Small intestine (tissue), 16 donors: ENCODE data around the gene CD14. TPM values are rescaled to one million over a fixed set of nuclear protein-coding genes. Genes with fewer than 3 reads are reported as not detected.

Experiments used
- DNase-seq, 2 donors: peaks; one replicate each; pipeline versions ENCODE4 v3.0.0 to v3.0.0-alpha.2; 2013
- FAIRE-seq: peaks from 2 replicates; lab custom pipeline; 2012; peaks lifted over from hg19 to GRCh38; lab: Jason Lieb, UNC
- H3K27ac ChIP-seq, 3 donors: one replicate each; pipeline ENCODE4 v1.5.1; 2013; ENCODE audit warnings: low read length in 2 of 3, mild to moderate bottlenecking in 2 of 3, control low read depth in 1 of 3, inconsistent platforms in 1 of 3, low read depth in 1 of 3, moderate library complexity in 1 of 3
- H3K27me3 ChIP-seq, 3 donors: one replicate each; pipeline ENCODE4 v1.6.1; 2013; ENCODE audit warnings: low read length in 3 of 3, inconsistent platforms in 1 of 3; ENCODE audit not compliant: control insufficient read depth in 3 of 3, insufficient read depth in 3 of 3
- H3K36me3 ChIP-seq, 3 donors: one replicate each; pipeline ENCODE4 v1.6.1; 2013; ENCODE audit warnings: low read length in 3 of 3, inconsistent platforms in 1 of 3, low read depth in 1 of 3, mild to moderate bottlenecking in 1 of 3, moderate library complexity in 1 of 3; ENCODE audit not compliant: control insufficient read depth in 3 of 3, insufficient read depth in 2 of 3
- H3K4me1 ChIP-seq, 3 donors: one replicate each; pipeline ENCODE4 v1.6.1; 2013; ENCODE audit warnings: low read length in 2 of 3, inconsistent platforms in 1 of 3, low read depth in 1 of 3, mild to moderate bottlenecking in 1 of 3, moderate library complexity in 1 of 3; ENCODE audit not compliant: control insufficient read depth in 3 of 3, insufficient read depth in 2 of 3
- H3K4me3 ChIP-seq, 3 donors: one replicate each; pipeline ENCODE4 v1.5.1; 2013; ENCODE audit warnings: low read length in 3 of 3, control low read depth in 1 of 3, inconsistent platforms in 1 of 3, low read depth in 1 of 3, mild to moderate bottlenecking in 1 of 3, moderate library complexity in 1 of 3
- H3K9me3 ChIP-seq, 2 donors: one replicate each; pipeline ENCODE4 v1.6.1; 2013; ENCODE audit warnings: low read depth in 1 of 2, low read length in 1 of 2; ENCODE audit not compliant: control insufficient read depth in 2 of 2, insufficient read depth in 1 of 2
- WGBS, 3 donors: extraction: QIAGEN DNeasy Blood & Tissue Kit; methylation state at CpG; one replicate each; pipeline ENCODE4 v1.1.7; 2013; 5-methylcytosine and 5-hydroxymethylcytosine counted together
- long read RNA-seq, 10 donors: transcript quantifications; one replicate each; lab custom pipeline, GENCODE V29; 2026
- polyA plus RNA-seq, 4 donors: library from polyadenylated mRNA; stranded (reverse) in 3 of 4; unstranded in 1 of 4; fragments of 200-250 nt in 3 of 4; fragments of 120-200 nt in 1 of 4; gene quantifications; one replicate each; pipeline versions ENCODE4 v1.2.1 to v1.2.3, GENCODE V29; 2013
- donor health status: healthy with polysubstance abuse.
- donor health status: control.
- donor health status: control.
- donor health status: Bipolar disorder and iron deficiency.
- donor health status: healthy.

CD14 gene
- polyA plus RNA-seq: 10 to 100 TPM in 1 of 4 donors, 1 to 10 TPM in 3; 3.1 to 30.3 (median 8.5) TPM
- long read RNA-seq, donor 1, transcript CD14-201 (2 exons, 1,886 nt): major isoform, 5 of 5 reads
- long read RNA-seq, donor 1, partial matches to known transcripts: 0 of 5 reads
- long read RNA-seq, donor 1, other reads (novel, unspliced or antisense): 0 of 5 reads
- long read RNA-seq, donor 2, partial matches to known transcripts: 0 of 3 reads
- long read RNA-seq, donor 2, other reads (novel, unspliced or antisense): 0 of 3 reads
- long read RNA-seq, donor 3, partial matches to known transcripts: 0 of 2 reads
- long read RNA-seq, donor 3, other reads (novel, unspliced or antisense): 0 of 2 reads
- long read RNA-seq, donor 4: 0 reads
- long read RNA-seq, donor 5, partial matches to known transcripts: 0 of 2 reads
- long read RNA-seq, donor 5, other reads (novel, unspliced or antisense): 0 of 2 reads
- long read RNA-seq, donor 6, transcript CD14-201 (2 exons, 1,886 nt): major isoform, 6 of 6 reads
- long read RNA-seq, donor 6, partial matches to known transcripts: 0 of 6 reads
- long read RNA-seq, donor 6, other reads (novel, unspliced or antisense): 0 of 6 reads
- long read RNA-seq, donor 7, transcript CD14-201 (2 exons, 1,886 nt): major isoform, 10 of 10 reads
- long read RNA-seq, donor 7, partial matches to known transcripts: 0 of 10 reads
- long read RNA-seq, donor 7, other reads (novel, unspliced or antisense): 0 of 10 reads
- long read RNA-seq, donor 8, partial matches to known transcripts: 0 of 4 reads
- long read RNA-seq, donor 8, other reads (novel, unspliced or antisense): 0 of 4 reads
- long read RNA-seq, donor 9, partial matches to known transcripts: 0 of 1 reads
- long read RNA-seq, donor 9, other reads (novel, unspliced or antisense): 0 of 1 reads
- long read RNA-seq, donor 10, transcript CD14-201 (2 exons, 1,886 nt): major isoform, 13 of 13 reads
- long read RNA-seq, donor 10, partial matches to known transcripts: 0 of 13 reads
- long read RNA-seq, donor 10, other reads (novel, unspliced or antisense): 0 of 13 reads

DNA sequence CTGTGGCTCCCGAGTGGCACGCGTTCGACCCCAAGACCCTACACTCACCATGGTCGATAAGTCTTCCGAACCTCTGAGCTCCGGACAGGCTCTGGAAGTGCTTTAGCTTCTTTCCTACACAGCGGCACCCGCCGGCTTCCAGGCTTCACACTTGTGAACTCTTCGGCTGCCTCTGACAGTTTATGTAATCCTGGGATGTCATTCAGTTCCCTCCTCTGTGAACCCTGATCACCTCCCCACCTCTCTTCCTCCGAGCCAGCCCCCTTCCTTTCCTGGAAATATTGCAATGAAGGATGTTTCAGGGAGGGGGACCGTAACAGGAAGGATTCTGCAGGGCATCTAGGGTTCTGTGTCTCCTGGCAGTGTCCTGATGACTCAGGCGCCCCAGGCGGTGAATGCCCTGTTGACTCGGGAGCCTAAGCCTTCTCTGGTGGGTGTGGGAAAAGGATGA lies at the start of gene CD14:
CD14 (minus strand) TSS at position 155 of the 451 bp plus-strand sequence; CDS start at position 51, 104 bp downstream.
- Histone ChIP-seq H3K4me3 (peak within 1 kb of the TSS; percentile 3 to 54 (median 48)), H3K36me3 (no peaks in the 10 kb centered on the region), H3K27me3 (peaks cover 0 to 28% (median 0%) of the 10 kb centered on the region in 3 donors), H3K4me1 (peaks cover 2 to 6% (median 6%) of the 10 kb centered on the region in 3 donors), H3K27ac (peak within 1 kb of the TSS in 2 of 3 donors; percentile 58 to 60), H3K9me3 (peaks cover 0 to 7% of the 10 kb centered on the region in 2 donors)
- peak in 1 of 2 donors; percentile 62 for DNase-seq
- FAIRE-seq: no peak
- WGBS, 3 donors: 5 to 9% (median 6%) methylated on average over 16 of the region's 16 CpGs

DNA sequence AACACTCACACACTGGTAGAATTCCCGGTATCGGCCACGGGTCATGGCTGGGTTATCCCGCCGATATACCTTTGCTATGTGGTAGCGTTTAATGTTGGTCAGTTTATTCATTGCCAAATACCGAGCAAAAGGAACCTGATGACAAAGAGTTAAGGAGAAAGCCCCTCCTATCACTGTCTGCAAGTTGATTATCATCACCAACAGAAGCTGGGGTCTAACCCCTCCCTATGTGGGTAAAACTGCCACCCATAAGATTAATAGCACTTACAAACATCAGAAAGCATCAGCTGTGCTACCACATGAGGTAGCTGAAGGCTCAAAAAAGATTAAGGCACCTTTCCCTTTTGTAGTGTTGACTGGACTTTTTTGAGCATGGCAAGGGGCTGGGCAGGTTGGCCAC lies 46.0 kb upstream of the CD14 start:
- DNase-seq (no peak), FAIRE-seq (no peak)
- peaks cover 0 to 2% (median 0%) of the 10 kb centered on the region in 3 donors for H3K4me1 ChIP-seq
- 94 to 98% (median 98%) methylated on average over 7 of the region's 7 CpGs for WGBS, 3 donors
- H3K9me3 ChIP-seq: no peaks in the 10 kb centered on the region
- H3K27ac ChIP-seq: no peak overlapping the region
- H3K36me3 ChIP-seq: peaks cover 4 to 60% (median 28%) of the 10 kb centered on the region in 3 donors
- H3K27me3 ChIP-seq: no peaks in the 10 kb centered on the region
- no peak overlapping the region for H3K4me3 ChIP-seq

DNA sequence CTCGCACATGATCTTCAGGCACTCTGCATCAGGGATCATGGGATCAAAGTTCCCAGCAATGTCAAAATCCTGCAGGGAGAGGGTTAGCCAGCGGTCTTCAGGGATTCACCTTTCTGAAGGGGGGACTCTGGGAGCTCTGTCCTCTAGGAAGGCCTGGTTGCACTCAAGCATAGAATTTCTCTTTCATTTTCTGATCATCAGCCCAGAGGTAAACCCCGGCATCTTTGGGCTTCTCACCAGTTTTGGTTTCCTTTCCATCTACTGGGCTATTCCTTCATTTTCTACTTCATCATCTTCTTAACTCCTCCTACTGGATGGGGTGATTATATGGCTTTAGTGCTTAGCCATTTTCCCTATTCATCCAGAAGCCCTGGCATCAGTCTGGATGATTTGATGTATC lies 45.0 kb upstream of the CD14 start:
- no peak overlapping the region for H3K27ac ChIP-seq
- no peak overlapping the region for H3K4me3 ChIP-seq
- WGBS, 3 donors: 70 to 95% (median 89%) methylated on average over 3 of the region's 3 CpGs
- no peaks in the 10 kb centered on the region for H3K27me3 ChIP-seq
- peaks cover 4 to 63% (median 28%) of the 10 kb centered on the region in 3 donors for H3K36me3 ChIP-seq
- no peaks in the 10 kb centered on the region for H3K9me3 ChIP-seq
- peaks cover 0 to 2% (median 0%) of the 10 kb centered on the region in 3 donors for H3K4me1 ChIP-seq
- no peak for DNase-seq
- FAIRE-seq: no peak

DNA sequence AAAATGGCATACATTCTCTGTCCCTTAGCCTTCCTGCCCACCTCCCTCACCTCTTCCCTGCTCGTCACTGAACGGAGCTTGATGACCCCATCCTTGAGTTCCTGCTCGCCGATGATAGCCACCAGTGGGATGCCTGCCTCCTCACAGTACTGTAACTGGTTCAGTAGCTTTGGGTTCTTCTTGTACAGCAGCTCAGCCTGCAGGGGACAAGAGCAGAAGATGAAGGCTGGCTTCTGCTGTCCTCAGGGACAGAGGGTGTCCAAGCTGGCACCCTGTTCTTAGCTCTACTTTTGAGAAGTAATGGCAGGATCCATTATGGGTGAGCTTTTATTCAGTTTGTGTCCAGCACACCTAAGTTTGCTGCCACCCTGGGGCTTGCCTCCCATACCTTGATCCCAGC lies 41.7 kb upstream of the CD14 start:
- no peak overlapping the region for H3K4me3 ChIP-seq
- no peak for FAIRE-seq
- H3K27me3 ChIP-seq: peaks cover 0 to 2% (median 0%) of the 10 kb centered on the region in 3 donors
- DNase-seq: no peak
- H3K36me3 ChIP-seq: peaks cover 11 to 70% (median 30%) of the 10 kb centered on the region in 3 donors
- no peaks in the 10 kb centered on the region for H3K9me3 ChIP-seq
- no peaks in the 10 kb centered on the region for H3K4me1 ChIP-seq
- 94 to 95% (median 95%) methylated on average over 4 of the region's 4 CpGs for WGBS, 3 donors
- no peak overlapping the region for H3K27ac ChIP-seq

DNA sequence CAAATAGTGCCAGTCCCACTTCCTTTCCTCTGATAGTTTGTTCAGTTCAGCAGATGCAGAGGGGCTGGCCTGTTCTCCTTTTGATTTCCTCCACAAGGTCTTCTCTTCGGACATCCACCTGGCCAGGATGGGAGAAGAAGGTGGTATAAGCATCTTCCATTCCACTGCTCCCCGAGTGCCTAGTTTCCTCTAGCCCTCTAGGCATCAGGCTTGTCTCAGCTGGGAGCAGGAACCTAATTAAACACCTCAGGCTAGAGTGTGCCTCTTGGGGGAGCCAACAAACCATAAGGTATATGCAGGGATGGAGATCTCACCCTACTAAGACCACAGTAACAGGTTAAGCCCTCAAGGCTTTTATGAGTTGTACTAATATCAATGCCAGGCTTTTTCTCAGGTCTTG lies 41.2 kb upstream of the CD14 start:
- H3K27me3 ChIP-seq: peaks cover 0 to 2% (median 0%) of the 10 kb centered on the region in 3 donors
- H3K4me1 ChIP-seq: no peaks in the 10 kb centered on the region
- no peak overlapping the region for H3K4me3 ChIP-seq
- 76 to 89% (median 86%) methylated on average over 2 of the region's 2 CpGs for WGBS, 3 donors
- H3K27ac ChIP-seq: no peak overlapping the region
- H3K36me3 ChIP-seq: peaks cover 15 to 70% (median 25%) of the 10 kb centered on the region in 3 donors
- no peak for DNase-seq
- no peak for FAIRE-seq
- no peaks in the 10 kb centered on the region for H3K9me3 ChIP-seq

DNA sequence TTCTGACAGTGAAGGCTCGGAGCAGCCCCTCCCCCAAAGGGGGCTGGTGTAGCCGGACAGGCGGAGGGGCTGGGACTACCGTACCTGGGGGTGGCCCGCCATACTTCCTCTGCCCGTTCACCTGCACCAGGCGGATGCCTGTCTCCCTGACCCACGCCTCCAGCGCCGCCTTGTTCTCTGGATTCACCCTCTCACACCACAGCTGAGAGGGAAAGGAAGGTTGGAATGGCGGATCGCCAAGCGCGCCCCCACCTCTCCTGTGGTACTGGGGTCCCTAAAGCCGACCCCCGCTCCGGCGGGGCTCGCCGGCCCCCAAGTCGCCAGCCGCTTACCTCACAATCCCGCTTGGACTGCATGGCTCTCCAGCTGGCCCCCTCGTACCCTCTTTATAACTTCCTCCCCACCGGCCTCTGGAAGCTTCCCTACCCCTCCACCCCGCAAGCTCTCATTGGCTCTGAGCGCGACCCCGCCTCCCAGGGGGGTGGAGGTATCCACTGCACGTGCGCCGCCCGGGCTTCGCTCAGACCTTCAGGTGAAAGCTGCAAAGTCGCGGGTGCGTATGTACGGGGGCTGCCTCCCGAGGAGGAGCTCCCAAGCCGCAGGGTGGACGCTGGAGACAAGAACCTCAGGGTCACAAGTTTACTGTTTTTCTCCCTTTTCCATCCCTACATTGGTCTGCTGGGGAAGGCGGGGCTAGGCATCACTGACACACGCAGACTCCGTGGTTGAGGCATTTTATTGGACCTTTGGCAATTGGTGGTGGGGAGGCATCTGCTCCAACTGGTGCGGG lies 40.4 kb upstream of the CD14 start, which contains the start of gene DND1:
DND1 (minus strand) TSS at position 390 of the 790 bp plus-strand sequence; CDS start at position 356, 34 bp downstream.
- Histone ChIP-seq H3K4me3 (no peak within 1 kb of the TSS), H3K27me3 (peaks cover 0 to 2% (median 0%) of the 10 kb centered on the region in 3 donors), H3K9me3 (no peaks in the 10 kb centered on the region), H3K4me1 (no peaks in the 10 kb centered on the region), H3K27ac (no peak within 1 kb of the TSS), H3K36me3 (peaks cover 21 to 73% (median 30%) of the 10 kb centered on the region in 3 donors)
- no peak for FAIRE-seq
- DNase-seq: no peak
- 90 to 94% (median 91%) methylated on average over 44 to 45 of the region's 45 CpGs for WGBS, 3 donors

DNA sequence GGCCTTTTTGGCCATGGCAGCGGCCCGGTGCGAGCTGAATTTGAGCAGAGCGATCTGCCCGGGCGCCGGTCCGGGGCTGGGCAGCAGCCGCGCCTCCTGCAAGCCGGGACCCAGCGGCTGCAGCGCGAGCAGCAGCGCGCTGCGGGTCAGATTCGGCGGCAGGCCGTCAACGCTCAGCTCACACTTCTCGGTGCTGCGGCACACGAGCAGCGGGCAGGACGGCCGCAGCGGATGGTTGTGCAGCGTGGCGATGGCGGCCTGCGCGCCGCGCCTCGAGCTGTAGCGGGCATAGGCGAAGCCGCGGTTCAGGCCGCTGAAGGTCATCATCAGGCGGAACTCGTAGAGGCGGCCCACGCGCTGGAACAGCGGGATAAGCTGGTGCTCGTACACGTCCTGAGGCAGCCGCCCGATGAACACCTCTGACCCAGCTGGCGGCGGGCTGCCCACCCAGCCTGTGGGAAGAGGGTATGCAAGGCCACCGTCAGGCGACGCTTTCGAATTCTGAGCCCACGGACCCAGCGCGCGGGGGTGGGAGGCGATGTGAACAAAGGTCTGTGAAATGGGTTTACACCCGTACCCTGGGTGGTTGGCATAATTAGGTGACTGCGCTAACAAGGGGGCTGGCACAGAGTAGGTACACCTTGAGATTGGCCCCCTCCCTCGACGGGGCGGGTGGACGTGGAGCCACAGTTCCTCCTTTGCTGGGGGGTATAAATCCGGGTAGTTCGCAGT lies 39.6 kb upstream of the CD14 start:
- FAIRE-seq (no peak), DNase-seq (peak in 1 of 2 donors; percentile 40)
- Histone ChIP-seq H3K4me1 (no peaks in the 10 kb centered on the region), H3K4me3 (no peak overlapping the region), H3K27ac (no peak overlapping the region), H3K9me3 (no peaks in the 10 kb centered on the region), H3K36me3 (peaks cover 21 to 75% (median 33%) of the 10 kb centered on the region in 3 donors), H3K27me3 (peaks cover 0 to 2% (median 0%) of the 10 kb centered on the region in 3 donors)
- WGBS, 3 donors: 65 to 92% (median 91%) methylated on average over 69 to 70 of the region's 70 CpGs
